Nucleus accumbens (tissue), 56 donors: Measurements from ENCODE around the gene SLC10A3.

Source experiments
- DNase-seq, 56 donors: peaks; one replicate each; lab custom pipeline; 2025; lab: John Stamatoyannopoulos, UW

The SLC10A3 gene

DNA sequence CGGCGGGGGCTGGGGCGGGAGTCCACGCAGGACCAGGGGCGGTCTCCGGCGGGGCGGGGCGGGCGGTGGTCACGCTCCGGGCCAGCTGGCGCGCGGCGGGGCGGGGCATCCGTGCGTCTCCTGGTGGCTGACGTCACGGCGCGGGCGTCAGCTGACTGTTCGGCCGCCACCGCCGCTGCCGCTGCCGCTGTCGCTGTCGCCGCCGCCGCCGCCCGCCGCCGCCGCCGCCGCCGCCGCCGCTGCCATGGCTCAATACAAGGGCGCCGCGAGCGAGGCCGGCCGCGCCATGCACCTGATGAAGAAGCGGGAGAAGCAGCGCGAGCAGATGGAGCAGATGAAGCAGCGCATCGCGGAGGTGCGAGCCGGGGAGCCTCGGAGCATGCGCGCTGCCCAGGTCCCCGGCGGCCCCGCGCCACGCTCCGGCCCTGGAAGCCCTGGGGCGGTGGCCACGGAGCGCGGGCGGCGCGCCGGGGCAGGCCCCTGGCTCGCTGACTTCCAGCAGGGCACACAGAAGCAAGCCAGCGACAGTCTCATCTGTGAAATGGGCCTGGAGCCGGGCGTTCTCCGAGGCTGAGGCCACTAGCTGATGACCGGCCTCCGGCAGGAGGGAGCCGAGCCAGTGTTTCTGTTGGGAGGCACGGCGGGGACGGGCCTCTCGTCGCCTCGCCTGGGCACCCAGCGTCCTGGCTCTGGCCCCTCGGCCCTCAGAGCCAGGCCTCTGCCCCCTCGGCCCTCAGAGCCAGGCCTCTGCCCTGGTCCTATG lies 46.3 kb downstream of the SLC10A3 start, which contains the start of gene FAM50A:
FAM50A (plus strand) TSS at position 150 of the 763 bp plus-strand sequence; CDS start at position 245, 95 bp downstream.
- DNase-seq: peak in 48 of 56 donors; percentile 21 to 82 (median 53)

GRCh38 chrX:154443479-154443910 lies 46.9 kb downstream of the SLC10A3 start:
- DNase-seq: no peak

- DNase-seq: no peak
These were observed 48.3 kb downstream of the SLC10A3 start for GRCh38 chrX:154441984-154442707.

DNA sequence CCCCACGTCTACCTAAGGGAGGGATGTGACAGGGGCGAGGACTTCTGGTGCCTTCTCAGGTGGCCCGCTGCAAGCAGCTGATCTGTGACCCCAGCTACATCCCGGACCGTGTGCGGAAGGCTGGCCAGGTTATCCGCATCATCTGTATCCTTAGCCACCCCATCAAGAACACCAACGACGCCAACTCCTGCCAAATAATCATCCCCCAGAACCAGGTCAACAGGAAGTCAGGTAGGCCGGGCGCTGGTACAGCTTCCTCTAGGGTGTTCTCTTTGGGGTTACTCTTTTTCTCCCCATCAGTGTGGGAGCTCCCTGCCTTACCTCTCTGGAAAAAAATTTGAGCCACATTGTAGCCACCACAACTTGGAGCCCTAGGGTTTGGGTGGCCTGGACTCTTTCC lies 48.9 kb downstream of the SLC10A3 start:
- no peak for DNase-seq

- no peak for DNase-seq
These were observed 49.6 kb downstream of the SLC10A3 start for GRCh38 chrX:154440623-154441357.

DNA sequence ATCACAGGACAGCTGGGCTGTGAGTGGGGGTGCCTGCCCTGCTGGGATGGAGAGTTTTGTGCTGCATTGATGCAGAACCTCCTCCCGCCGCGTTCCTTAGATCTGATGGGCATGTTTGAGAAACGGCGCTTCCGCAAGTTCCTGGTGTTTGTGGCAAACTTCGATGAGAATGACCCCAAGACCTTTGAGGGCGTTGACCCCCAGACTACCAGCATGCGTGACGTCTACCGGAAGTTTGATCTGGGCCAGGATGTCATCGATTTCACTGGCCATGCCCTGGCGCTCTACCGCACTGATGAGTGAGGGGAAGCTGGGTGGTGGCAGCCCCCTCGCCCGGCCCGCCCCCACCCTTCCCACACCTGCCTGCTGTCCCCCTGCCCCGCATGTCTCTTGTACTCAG lies 50.6 kb downstream of the SLC10A3 start:
- DNase-seq: no peak

DNA sequence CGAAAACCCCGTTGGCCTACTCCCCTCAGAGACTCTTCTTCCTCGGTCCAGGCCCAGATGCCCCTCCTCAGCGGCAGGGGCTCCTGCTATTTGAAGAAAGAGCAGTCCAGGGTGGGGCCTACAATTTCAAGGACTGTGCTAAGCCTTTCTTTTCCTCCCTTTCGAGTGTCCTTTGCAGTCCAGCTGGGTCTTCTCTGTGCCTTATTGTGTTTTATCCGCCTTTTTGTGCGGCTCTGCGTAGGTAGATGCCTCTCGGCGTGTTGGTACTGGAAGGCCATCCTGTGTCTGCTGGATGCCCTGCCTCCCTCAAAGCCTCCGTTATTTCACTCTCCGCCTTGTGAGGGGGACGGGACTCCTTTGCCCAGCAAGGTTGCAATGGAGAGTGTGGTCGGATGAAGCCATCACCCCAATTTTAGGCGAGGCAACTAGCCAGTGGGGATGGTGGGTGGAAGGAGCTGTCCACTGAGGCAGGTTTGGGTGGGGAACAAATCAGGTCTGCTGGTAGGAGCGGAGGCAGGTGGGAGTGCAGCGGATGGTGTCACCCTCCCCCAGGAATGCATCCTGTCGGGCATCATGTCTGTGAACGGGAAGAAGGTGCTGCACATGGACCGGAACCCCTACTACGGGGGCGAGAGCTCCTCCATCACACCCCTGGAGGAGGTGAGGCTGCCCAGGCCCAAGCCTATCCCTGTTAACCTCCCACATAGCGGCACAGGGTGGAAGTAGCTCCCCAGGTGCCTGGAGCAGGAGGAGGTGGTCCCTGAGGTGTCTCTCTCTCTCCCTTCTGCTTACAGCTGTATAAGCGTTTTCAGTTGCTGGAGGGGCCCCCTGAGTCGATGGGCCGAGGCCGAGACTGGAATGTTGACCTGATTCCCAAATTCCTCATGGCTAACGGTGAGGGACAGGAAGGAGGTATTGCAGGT lies 52.2 kb downstream of the SLC10A3 start:
- no peak for DNase-seq
